ENCODE results near the gene DOCK4.

DNA sequence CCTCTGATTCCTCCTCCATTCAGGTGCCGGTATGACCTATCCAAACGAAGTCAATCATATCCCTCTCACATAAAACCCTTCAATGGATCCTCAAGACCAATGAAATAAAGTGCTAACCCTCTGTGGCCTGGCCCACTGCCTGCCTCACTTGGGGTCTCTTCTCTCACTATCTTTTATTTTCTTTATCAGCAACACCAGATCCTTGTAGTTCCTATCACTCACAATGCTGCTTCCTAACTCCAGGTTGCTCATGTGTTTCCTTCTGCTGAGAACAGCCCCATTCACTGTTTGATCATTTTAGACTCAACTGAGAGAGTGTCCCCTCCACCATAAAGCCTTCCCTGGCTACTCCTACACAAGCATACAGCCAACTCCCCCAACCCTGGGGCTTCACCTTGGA, 180.6 kb downstream of the DOCK4 start:
- TF ChIP-seq EZH2phosphoT487 (IDR thresholded peaks at IDR 0.05; ENCODE audit: insufficient read depth, low read depth) (no peak), EZH2 (IDR thresholded peaks at IDR 0.05; ENCODE audit: insufficient read depth, poor library complexity, severe bottlenecking) (no peak)
